GM11168 (cell line): ENCODE measurements around the gene PCNX4.
"Not testable (repeated sequence)": the region's sequence is repeated elsewhere in the genome, so short reads cannot be mapped to it uniquely, and the experiment has no call there.

Source experiments
- in situ Hi-C: fragments of 300-500 bp; cut with MboI; formaldehyde crosslinking; loops from one replicate; pipeline ENCODE4 v1.12.0; 2022; ENCODE audit warnings: low sequenced_read_pairs; ENCODE audit not compliant: unreplicated experiment

PCNX4 gene

DNA sequence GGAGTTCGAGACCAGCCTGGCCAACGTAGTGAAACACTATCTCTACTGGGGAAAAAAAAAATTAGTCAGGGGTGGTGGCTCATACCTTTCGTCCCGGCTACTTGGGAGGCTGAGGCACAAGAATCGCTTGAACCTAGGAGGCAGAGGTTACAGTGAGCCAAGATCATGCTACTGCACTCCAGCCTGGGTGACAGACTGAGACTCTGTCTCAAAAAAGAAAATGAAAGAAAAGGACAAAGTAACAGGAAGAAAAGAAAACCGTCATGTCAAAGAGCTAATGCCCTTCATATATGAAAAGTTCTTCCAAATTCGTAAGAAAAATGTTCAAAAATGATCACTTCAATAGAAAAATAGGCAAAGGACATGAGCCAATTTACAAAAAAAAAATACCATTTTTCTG, 8.1 kb downstream of the PCNX4 start:
- in situ Hi-C loops, result not testable (repeated sequence)

DNA sequence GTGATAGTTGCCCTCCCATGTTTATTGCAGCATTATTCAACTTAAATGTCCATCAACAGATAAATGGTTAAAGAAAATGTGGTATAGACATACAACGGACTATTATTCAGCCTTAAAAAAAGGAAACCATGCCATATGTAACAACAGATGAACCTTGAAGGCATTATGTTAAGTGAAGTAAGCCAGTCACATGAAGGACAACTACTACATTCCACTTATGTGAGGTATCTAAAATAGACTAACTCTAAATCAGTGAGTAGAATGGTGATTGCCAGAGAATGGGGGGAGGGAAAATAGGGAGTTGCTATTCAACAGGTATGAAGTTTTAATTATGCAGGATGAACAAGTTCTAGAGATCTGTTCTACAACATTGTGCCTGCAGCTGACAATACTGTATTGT, 10.1 kb downstream of the PCNX4 start:
- in situ Hi-C loops, result no loop called here

DNA sequence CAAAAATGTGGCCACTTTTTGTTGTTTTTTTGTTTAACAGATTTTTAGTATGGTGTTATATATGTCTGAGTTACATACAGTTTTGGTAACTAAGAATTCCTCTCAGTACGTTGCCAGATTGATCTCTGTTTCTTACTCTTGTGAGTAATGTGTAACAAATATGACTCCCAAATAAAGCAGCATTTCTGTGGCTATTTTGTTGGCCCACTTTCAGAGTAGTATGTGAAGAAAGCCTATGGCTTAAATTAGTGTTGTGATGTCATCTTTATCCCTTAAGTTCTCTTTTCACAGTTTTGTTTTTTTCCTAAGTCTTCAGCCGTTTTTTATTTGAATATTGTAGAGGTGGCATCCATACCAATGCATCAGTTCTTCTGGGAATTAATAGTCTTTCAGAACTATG, 10.7 kb downstream of the PCNX4 start:
- in situ Hi-C loops, result no loop called here

DNA sequence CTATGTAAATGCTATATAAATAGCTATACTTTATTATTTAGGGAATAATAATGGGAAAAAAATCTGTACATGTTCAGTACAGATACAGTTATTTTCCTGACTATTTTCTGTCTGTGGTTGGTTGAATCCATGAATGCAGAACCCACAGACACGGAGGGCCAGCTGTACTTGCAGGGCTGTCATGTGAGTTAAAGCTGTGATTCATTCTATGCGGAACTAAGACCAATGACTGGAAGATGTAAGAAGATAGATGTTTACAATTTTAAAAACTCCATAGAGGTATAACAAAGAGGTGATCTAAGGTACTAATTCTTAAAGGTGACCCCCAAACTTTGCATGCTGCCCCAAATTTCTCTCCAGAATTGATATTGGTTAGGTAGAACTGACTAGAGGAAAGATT, 14.6 kb downstream of the PCNX4 start:
- in situ Hi-C loops, result no loop called here

DNA sequence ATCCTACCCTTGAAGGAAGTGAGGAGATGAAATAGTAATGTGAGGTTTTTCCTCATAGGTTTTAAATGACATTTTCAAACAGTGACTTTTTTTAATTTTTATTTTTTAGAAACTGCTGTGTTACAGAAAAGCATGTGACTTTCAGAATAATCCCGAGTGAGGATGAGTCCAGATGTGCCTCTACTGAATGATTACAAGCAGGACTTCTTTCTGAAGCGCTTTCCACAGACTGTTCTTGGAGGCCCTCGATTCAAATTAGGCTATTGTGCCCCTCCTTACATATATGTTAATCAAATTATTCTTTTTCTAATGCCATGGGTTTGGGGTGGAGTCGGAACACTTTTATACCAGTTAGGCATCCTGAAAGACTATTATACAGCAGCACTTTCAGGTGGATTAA, 15.8 kb downstream of the PCNX4 start:
- in situ Hi-C loops, result no loop called here

DNA sequence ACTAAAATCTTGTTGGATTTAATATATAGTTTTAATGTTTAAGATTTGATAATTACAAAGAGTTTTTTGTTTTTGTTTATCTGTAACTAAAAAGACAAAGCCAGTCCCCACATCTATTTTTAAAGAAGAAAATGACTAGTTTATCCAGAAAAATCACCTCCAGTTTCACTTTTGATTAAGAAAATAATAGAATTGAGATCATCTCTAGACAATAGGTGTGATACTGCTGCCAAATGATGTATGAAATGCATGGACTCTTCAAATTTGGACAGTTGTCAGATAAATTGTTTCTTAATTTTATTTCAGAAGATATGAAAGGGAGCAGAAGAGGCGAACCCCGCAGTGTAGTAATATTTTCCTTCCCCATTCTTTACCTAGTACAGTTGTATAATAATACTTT, 20.0 kb downstream of the PCNX4 start:
- in situ Hi-C loops, result no loop called here

DNA sequence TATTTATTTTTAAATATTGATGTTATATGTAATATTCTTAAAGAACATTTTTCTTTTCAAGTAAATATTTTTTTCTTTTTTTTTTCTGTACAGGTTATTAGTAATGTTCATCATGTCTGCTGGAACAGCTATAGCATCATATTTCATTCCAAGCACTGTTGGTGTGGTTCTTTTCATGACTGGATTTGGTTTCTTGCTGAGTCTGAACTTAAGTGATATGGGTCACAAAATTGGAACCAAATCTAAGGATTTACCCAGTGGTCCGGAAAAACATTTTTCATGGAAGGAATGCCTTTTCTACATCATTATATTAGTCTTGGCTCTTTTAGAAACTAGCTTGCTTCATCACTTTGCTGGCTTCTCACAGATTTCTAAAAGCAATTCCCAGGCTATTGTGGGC, 23.2 kb downstream of the PCNX4 start:
- in situ Hi-C loops, result no loop called here

DNA sequence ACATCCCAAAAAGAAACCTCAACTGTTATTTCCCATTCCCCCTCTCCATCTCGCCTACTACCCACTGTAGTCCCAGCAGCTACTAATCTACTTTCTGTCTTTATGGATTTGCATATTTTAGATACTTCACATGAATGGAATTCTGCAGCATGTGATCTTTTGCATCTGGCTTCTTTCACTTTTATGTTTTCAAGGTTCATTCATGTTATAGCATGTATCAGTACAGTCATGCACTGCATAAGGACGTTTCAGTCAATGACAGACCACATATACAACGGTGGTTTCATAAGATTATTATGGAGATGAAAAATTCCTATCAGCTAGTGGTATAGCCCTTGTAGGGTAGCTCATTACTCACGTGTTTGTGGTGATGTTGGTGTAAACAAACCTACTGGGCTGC, 24.5 kb downstream of the PCNX4 start:
- in situ Hi-C loops, result no loop called here

DNA sequence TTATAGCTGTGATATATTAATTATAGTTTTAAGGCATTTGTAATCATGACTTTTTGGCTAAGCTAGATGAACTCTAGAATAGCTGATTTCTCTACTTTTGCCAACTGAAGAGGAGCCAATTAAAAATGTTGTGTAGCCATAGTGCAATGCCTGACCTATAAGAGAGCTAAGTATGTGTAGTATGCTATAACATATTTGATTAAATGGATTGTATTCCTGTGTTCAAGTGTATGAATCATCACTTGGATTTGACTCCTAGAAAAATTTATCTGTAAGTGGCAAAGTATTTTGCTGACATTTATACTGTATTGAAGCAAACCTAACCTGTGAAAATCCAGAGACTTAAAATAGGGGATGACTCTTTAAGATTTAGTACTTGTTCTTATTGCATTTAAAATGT, 34.2 kb downstream of the PCNX4 start:
- in situ Hi-C loops, result no loop called here

DNA sequence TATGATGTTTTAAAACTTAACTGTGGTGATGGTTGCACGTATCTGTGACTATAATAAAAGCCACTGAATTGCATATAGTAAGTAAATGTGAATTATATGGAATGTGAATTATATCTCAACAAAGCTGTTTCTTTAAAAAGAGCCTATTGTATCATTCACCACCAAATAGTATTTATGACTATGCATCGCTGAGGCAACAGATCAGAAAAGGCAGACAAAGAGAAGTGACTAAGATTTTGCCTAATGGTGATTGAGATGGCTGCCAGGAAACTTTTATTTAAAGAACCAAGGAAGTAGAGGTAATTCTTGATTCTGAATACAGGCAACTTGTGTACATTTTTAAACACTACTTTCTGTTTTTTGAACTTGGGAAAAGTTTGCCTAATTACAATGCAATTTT, 41.8 kb downstream of the PCNX4 start:
- in situ Hi-C loops, result no loop called here

DNA sequence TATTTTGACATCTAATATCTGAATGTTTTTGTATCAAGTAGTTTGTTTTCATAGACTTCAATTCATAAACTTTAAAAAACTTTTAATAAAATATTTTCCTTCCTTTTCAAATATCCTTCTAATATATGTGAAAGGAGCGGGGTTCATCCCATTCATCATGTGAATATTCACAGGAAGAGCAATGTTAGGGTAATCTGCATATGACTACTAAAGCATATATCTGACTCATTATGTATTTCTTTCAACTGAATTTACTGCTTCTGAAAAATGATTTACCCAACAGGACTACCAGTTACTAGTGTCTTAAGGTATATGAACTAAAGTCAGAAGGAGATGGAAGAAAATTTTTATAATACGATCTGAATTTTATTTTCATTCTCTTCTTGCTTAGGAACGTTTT, 43.0 kb downstream of the PCNX4 start:
- in situ Hi-C loops, result no loop called here

DNA sequence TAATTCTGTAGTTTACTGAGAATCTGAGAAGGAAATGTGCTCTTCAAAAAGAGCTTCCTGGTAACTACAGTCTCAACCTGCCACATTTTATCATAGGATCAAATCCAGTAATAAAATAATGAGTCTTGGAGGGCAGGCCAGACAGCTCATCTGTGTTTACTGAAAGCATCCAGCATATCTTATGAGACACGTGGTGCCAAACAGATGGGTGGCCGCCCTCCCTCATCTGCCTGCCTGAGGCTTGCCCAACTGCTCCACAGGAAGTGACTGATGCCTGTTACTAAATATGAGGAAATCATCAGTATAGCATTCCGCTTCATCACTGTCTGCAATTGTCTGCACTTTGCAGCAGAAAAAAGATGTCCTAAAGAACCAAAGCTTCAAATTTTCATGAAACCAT, 60.0 kb downstream of the PCNX4 start:
- in situ Hi-C loops, result no loop called here

DNA sequence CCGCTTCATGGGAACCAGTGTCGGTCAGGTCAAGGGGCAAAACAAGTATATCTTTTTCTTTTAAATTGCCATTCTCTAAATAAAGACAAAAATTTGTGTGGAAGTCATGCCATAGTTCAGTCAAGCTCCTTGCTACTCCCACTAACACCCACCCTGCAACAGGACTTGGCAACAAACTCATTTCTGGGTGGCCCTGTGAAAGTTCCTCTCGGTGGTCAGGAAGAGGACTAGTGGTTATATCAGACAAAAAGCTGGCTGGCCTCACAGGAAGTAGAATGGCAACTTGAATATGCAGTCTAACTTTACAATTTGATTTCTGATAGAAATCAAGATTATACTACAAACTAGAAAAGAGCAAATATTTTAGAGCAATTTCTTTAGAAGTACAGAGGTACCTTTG, 62.3 kb downstream of the PCNX4 start:
- in situ Hi-C loops, result no loop called here

DNA sequence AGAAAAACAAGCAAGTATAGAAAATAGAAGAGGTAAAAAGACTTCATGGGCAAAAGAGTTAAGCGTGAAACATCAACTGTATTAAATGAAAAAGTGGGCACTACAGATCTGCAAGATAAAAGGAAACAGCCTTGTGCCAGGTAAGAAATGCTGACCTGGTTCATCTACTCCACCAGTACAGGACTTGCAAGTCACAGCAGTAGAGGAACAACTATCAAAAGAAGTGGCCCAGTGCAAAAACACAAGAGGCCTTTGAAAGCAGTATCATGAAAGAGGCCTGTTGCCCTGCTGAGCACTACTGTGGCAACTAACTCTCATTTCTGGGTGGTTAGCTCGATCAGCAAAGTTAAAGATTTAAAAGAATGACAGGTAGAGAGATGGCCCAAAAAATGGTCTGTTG, 62.9 kb downstream of the PCNX4 start:
- in situ Hi-C loops, result no loop called here

DNA sequence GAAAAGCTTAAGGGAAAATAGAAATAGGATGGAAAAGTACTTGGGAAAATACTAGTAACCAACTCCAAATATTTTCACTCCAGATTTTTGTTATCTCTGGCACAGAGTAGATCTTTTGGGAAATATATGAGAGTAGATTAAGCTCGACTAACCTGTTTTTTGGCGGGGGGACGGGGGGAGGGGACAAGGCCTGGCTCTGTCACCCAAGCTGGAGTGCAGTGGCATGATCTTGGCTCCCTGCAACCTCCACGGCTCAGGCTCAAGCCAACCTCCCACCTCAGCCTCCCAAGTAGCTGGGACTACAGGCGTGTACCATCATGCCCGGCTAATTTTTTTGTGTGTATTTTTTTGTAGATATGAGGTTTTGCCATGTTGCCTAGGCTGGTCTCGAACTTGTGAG, 68.7 kb downstream of the PCNX4 start:
- in situ Hi-C loops, result no loop called here

DNA sequence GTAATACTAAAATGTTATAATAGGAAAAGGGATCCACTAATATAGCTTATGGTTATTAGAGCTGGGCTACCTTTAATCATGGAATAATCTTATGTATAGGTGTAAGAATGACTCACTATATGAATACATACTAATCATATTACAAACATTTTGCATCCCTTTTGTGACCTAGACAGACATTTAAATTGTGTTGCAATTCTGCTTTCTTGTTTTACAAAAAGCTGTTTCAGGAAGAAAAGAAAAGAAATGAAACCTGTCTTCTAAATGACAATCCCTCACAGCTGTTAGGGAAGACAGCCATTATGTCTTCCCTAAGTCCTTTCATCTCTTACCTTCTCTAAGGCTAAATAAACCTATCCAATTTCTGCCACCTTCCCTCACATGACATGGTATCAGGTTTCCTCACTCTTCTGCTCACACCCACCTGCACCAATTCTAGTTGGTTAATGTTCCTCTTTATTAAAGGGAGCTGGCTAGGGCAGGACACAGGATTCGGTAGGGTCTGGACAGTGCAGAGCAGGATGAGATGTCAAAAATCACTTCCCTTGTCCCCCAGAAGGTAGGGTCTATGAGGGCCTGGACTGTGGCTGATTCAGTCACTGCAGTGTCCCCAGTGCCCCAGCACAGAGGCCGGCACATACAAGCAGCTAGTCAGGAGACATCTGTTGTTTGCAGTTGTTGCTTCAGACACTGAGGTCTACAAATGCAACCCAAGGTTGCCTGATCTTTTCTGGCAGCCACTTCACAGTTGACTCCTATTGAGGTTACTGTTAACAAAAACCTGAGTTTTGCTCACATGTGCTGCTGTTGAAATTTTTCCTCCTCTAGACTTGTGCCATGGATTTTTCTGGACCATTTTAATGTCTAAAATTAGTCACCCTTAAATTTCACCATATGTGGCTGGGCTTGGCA, 69.7 kb downstream of the PCNX4 start:
- in situ Hi-C loops, result no loop called here

DNA sequence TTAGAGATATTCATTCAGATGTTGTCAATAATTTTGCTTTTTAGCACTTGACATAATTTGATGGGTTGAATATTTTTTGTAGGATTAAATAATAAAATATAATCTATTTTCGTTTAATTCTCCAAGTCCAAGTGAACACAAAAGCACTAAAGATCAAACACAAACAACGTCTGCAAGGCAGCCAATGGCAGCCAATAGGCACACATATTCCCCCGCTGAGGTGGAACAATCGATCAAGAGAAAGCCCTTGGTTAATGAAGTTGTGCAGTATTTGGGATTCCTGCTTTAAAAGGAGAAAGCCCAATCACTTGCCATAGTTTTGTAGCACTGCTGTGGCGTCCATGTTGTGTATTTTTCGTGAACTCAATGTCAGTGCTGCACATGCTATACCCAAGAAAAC, 72.0 kb downstream of the PCNX4 start:
- in situ Hi-C loops, result no loop called here

DNA sequence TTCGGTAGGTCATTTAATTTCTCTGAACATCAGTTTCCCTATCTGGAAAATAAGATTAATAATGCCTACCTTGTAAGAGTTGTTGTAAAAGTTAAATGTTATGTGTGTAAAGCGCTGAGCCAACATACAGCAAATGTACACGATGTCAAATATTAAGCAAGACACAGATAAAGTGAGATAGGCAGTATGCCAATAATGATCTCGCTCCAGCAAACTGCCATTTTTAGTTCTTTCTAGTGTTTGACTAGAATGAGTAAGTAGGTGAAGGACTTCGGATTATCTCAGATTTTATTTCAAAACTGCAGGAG, 72.6 kb downstream of the PCNX4 start:
- in situ Hi-C loops, result no loop called here

DNA sequence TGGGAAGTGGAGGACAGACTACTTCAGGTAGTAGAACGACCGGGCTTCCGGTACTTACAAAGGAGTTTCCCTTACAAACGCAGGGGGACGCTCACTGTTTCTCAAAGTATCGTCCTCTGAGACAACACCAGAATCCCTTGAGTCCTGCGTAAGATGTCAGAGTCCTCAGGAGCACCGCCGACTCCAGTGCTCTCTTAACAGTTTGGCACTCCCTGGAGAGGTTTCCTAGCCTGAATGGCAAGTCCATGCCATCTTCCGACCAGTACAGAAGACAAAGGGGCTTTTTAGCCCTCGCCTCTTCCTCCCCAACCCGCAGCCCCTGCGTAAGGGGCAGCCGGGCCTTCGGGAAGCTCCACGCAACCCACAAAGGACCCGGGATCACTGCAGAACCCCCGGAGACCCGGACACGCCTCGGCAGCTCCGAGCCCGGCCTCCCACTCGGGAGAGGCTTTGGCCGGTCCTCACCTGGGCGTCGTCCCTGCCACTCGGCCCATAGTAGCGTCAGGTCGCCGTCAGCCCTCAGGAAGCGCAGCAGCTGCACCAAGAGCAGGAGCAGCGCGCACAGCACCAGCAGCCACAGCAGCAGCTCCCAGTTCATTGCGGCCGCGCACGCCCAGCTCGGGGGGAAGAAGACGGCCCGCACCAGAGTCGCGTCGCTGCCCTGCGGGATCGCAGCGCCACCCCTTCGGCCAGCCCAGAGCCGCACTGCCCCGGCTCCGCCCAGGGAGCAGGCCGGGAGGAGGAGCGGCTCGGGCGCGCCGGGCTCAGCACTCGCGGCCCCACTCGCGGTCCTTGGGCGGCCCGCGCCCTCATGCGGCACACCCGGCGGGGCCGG, 73.2 kb downstream of the PCNX4 start, which contains the start of gene DHRS7:
DHRS7 (minus strand) TSS at position 687 of the 835 bp plus-strand sequence; CDS start at position 598, 89 bp downstream.
- in situ Hi-C loops, result no loop called here

DNA sequence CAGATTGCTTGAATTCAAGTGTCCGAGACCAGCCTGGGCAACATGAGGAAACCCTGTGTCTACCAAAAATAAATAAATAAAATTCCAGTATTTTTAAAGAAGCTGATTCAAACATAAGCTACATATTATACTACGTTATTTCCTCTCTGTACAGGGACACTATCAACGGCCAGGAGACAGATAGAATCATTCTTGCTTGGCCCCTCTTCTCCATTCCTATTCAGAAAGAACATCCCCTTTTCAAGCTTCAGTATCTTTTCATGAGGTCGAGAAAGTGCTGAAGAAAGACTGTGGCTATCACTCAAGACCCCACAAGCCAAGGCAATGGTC, 73.8 kb downstream of the PCNX4 start:
- in situ Hi-C loops, result no loop called here

DNA sequence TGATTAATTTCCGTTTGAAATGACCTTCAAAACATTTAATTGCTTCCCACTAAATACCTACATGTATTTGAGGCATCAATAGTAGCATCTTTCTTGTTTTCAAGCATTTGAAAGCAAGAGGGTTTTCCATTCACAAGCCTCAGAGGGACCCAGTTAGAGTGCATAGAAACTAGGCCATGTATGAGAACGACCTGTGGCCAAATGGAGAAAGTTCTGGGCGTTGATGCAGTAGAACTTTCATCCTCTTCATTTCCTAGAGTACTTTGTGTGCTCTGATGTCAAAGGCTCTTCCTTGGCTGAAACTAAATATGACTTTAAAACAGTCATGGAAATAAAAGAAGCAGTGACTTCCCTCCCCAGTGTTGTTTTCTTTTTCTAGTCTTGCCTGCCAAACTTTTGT, 74.4 kb downstream of the PCNX4 start:
- in situ Hi-C loops, result no loop called here

DNA sequence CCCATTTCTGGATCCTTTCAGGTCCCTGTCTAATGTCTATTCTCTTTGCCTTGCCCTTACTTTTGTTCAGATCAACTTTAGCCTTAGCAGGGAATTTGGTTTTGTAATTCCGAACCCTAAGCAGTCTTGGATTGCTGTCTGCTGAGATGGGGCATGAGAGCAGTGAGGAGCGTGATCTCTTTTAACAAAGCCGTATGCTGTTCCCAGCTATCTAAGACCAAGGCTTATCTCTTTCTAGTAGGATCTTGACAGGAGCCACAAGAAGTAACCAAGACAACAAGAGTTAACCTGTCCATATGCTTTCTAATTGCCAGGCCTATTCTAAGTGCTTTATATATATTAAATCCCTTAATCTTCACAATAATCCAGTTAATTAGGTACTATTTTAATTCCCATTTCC, 78.0 kb downstream of the PCNX4 start:
- in situ Hi-C loops, result no loop called here
